ENCODE measurements around the gene SSPN. TPM values are rescaled to one million over a fixed set of nuclear protein-coding genes. Genes with fewer than 3 reads are reported as not detected.

Gene SSPN
- total and polyA plus RNA-seq, 9 of the 15 experiments (the other 6 are each of a cell fraction or from before 2014, with no cell fraction given) = 0.40 TPM; not detected in 8

GRCh38 chr12:26205941-26206340 lies 10.6 kb downstream of the SSPN start:
- H3K79me2 ChIP-seq (ENCODE audit: control insufficient read depth, insufficient read depth, low read length) = no peaks in the 10 kb centered on the region
- FAIRE-seq (no peak), ATAC-seq (no peak), DNase-seq (ENCODE audit: extremely low read depth in 1 of 4, low spot score in 3 of 4) (no peak)
- no peak for TF ChIP-seq ZSCAN32 (CRISPR knock-in tag; IDR thresholded peaks at IDR 0.05)
- TF ChIP-seq POLR2AphosphoS5 (IDR thresholded peaks at IDR 0.05; ENCODE audit: control insufficient read depth, insufficient read depth, low read depth, low read length) = no peak
- TF ChIP-seq KDM5B (IDR thresholded peaks at IDR 0.05; ENCODE audit: insufficient replicate concordance, low read depth, low read length) = no peak
- TF ChIP-seq ZFP91 (CRISPR knock-in tag; IDR thresholded peaks at IDR 0.05) = no peak
- no peak for TF ChIP-seq RAD51 (IDR thresholded peaks at IDR 0.05; ENCODE audit: borderline replicate concordance, low read depth)
- TF ChIP-seq GMEB1 (CRISPR knock-in tag; IDR thresholded peaks at IDR 0.05) = no peak
- no peak for TF ChIP-seq YBX1 (IDR thresholded peaks at IDR 0.05)
- TF ChIP-seq ZBTB1 (CRISPR knock-in tag; IDR thresholded peaks at IDR 0.05; ENCODE audit: borderline replicate concordance, low read depth) = no peak
- no peak for TF ChIP-seq NFIX (CRISPR knock-in tag; IDR thresholded peaks at IDR 0.05; ENCODE audit: low read depth)
- TF ChIP-seq NR2C1 (IDR thresholded peaks at IDR 0.05) = no peak
- TF ChIP-seq NR2C1 (tag; IDR thresholded peaks at IDR 0.05) = no peak
- TF ChIP-seq TSC22D4 (tag; IDR thresholded peaks at IDR 0.05) = no peak
- TF ChIP-seq NKRF (IDR thresholded peaks at IDR 0.05; ENCODE audit: borderline replicate concordance) = no peak
- no peak for TF ChIP-seq PREB (CRISPR knock-in tag; IDR thresholded peaks at IDR 0.05)
- no peak for TF ChIP-seq ILK (tag; IDR thresholded peaks at IDR 0.05; ENCODE audit: borderline replicate concordance, low read depth)
- TF ChIP-seq XRCC4 (IDR thresholded peaks at IDR 0.05; ENCODE audit: extremely low read depth, insufficient read depth, insufficient read length) = no peak
- TF ChIP-seq CBX1 (IDR thresholded peaks at IDR 0.05; ENCODE audit: low read depth) = no peak
- no peak for TF ChIP-seq TARDBP (IDR thresholded peaks at IDR 0.05)
- intact Hi-C loops (cut with micrococcal nuclease) (no loop called here), in situ Hi-C loops (cut with MboI) (no loop called here)
- no peak overlapping the region for H2AFZ ChIP-seq (ENCODE audit: low read depth, low read length)
- no peaks in the 10 kb centered on the region for H3K4me1 ChIP-seq (replicated peaks in 1 of 2; ENCODE audit: control insufficient read depth in 2 of 2, insufficient read depth in 2 of 2, low read length in 2 of 2)
- no peaks in the 10 kb centered on the region for H3K36me3 ChIP-seq (ENCODE audit: control insufficient read depth, insufficient read depth, low read length)
- H3K27ac ChIP-seq (ENCODE audit: extremely low read depth, low read depth, low read length) = no peak overlapping the region
- 0% methylated on average over 6 of the region's 6 CpGs for WGBS (ENCODE audit: insufficient coverage, low coverage, missing lambda C conversion rate)
- no peak overlapping the region for H3K4me3 ChIP-seq
- no peak overlapping the region for H3K4me2 ChIP-seq (ENCODE audit: insufficient read depth, low read length)
- H3K9me3 ChIP-seq (replicated peaks; ENCODE audit: control insufficient read depth, insufficient read depth, low read depth, low read length) = no peaks in the 10 kb centered on the region
- no peaks in the 10 kb centered on the region for H4K20me1 ChIP-seq (replicated peaks; ENCODE audit: control insufficient read depth, insufficient read depth, low read length)
- ChIA-PET POLR2A (no interaction called here), CTCF (ENCODE audit: low intra/inter-chr PET ratio) (no interaction called here)
- H3K27me3 ChIP-seq (ENCODE audit: control insufficient read depth in 2 of 2, insufficient read depth in 2 of 2, low read length in 2 of 2) = peaks cover 0 to 11% of the 10 kb centered on the region in 2 experiments; a peak in 2 of 5 replicates
- H3K9ac ChIP-seq (ENCODE audit: insufficient read depth in 1 of 2, low read depth in 2 of 2, low read length in 2 of 2) = no peak overlapping the region
- H3K9me1 ChIP-seq (ENCODE audit: control insufficient read depth, insufficient read depth, low read length) = no peaks in the 10 kb centered on the region
- BruUV-seq (replicated peaks) = no TSS peak

All from K562 (cell line).